Activated CD4-positive, alpha-beta T cell treated with anti-CD3 and anti-CD28 coated beads, Interleukin-2, amount 50 U/mL, for 24 hours (primary cell): ENCODE measurements around the gene COPS7A.

Source experiments
- DNase-seq, 2 donors: peaks; one replicate each; pipeline ENCODE4 v3.0.0-alpha.2; 2020; ENCODE audit warnings: low read depth in 1 of 2, low spot score in 1 of 2

Gene COPS7A, protein sequence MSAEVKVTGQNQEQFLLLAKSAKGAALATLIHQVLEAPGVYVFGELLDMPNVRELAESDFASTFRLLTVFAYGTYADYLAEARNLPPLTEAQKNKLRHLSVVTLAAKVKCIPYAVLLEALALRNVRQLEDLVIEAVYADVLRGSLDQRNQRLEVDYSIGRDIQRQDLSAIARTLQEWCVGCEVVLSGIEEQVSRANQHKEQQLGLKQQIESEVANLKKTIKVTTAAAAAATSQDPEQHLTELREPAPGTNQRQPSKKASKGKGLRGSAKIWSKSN

DNA sequence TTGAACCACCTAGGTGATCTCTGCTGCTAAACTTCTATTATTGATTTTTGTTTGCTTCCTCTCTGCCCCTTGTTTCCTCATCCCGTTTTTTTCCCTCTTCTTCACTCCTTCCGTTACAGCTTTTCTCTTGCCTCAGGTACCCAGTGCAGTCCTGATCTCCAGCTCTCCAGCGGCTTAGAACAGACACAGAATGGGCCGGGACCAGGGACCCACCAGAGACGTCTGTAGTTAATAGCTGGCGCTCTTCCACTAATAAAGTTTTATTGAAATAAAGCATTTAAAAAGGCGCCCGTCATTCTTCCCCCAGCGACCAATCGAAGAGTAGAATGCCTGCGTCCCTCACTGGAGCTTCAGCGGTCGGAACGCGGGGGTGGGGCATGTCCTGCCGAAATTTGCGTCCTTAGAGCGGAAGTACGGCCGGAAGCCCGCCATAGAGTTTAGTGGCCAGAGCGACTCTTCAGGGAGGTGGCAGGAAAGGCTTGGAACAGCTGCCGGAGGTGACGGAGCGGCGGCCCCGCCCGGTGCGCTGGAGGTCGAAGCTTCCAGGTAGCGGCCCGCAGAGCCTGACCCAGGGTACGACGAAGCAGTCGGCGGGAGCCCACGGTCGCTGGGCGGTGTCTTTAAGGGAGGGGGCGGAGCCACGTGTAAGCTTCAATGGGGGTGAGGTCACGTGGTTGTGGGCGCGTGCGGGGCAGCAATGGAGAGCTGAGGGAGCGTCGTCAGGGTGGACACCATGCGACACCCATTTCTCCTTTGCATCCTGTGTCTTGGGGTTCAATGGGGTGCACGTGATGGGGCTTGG lies at the start of gene COPS7A:
Gene COPS7A (plus strand): TSS at position 440 of the 802 bp plus-strand sequence. CDS start 611 bp downstream, outside the sequence.
- peak; percentile 82 to 96 for DNase-seq

DNA sequence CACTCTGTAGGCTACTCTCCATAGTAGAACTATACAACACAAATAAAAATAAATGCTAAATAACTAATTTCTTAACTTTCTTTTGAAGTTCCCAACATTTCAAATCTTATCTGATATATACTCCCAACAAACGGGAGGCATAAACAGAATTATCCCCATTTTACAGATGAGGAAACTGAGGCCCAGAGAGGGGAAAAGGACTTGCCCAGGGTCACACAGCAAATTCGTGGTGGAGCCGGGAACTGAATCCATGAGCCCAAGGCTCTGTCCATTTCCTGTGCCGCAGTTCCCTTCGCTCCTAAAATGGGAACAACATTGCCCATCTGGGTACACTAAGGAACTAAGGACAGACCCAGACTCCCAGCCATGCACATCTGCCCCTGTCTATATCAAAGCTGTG lies 46.9 kb upstream of the COPS7A start:
- DNase-seq, result no peak

GRCh38 chr12:6684609-6685008 lies 39.2 kb upstream of the COPS7A start:
- peak in 1 of 2 donors; percentile 40 for DNase-seq

DNA sequence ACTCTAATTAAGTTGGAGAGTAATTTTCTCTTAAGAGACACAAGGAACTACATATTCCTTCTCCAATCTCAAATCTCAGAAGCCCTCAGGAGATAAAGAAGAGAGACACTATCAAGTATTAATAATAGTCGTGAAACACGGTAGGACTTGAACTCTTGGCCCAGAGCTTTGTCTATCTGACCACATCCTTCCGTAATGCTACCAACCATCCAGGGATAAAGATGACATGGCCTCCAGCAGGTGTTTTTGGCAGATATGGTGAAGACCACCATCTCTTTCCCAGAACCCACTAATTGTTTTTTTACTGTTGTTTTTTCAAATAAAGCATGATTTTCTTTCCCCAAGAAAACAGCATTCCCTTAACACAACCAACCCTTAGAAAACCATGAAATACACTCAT lies 38.0 kb upstream of the COPS7A start:
- no peak for DNase-seq

- peak; percentile 20 to 80 for DNase-seq
Measured at GRCh38 chr12:6688543-6688998, 35.3 kb upstream of the COPS7A start.

- peak; percentile 81 to 96 for DNase-seq
Measured at GRCh38 chr12:6688999-6689882, 34.6 kb upstream of the COPS7A start, which contains the start of gene ZNF384. Gene ZNF384, minus strand, starts transcription at chr12:6689375. Its CDS starts 9,855 bp downstream, at chr12:6679520.

- no peak for DNase-seq
Measured at GRCh38 chr12:6691473-6691872, 32.4 kb upstream of the COPS7A start.

DNA sequence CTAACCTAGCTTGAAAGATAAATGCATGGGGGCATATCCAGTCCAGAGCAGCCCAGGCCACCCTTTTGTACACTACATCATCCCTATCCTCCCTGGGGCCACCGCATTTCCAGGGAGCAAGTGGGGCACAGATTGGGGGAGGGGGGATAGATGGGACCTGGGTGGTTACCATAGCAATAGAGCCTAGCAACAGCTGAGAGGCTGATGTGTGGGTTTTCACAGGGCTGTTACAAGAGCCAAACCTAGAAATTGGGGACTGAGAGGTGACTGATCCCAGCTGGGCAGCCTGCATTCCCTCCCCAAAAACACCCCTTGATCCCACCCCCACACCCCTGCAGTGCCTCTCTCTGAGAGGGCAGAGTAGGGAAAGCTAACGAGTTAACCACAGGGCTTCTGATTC lies 31.0 kb upstream of the COPS7A start:
- DNase-seq, result no peak

DNA sequence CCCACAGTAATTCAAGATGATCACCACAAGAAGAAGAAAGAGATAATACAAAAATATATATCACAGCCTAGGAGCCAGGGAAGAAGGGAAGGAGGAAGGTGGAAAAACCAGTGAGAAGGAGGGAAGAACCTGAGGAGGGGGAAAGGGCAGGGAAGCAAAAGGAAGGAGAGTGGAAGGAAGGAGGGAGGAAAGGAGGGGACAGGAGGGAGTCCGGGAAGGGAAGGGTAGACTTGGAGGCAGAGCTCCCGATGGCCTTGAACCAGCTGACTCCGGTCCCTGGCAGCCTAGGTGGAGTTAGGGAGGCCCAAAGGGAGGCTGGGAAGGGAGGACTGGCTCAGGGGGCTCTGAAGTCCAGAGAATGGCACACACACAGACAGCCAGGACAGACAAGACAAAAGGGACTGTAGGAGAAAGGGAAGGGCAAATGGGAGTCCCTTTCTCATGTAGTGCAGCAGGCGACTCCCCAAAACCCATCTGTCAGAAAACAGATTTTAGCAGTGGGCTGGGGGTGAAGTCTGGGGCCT lies 30.0 kb upstream of the COPS7A start:
- no peak for DNase-seq

- DNase-seq, result no peak
Measured at GRCh38 chr12:6694701-6695100, 29.1 kb upstream of the COPS7A start.

- no peak for DNase-seq
Measured at GRCh38 chr12:6695313-6696045, 28.4 kb upstream of the COPS7A start.

- no peak for DNase-seq
Measured at GRCh38 chr12:6696690-6697583, 26.9 kb upstream of the COPS7A start.

DNA sequence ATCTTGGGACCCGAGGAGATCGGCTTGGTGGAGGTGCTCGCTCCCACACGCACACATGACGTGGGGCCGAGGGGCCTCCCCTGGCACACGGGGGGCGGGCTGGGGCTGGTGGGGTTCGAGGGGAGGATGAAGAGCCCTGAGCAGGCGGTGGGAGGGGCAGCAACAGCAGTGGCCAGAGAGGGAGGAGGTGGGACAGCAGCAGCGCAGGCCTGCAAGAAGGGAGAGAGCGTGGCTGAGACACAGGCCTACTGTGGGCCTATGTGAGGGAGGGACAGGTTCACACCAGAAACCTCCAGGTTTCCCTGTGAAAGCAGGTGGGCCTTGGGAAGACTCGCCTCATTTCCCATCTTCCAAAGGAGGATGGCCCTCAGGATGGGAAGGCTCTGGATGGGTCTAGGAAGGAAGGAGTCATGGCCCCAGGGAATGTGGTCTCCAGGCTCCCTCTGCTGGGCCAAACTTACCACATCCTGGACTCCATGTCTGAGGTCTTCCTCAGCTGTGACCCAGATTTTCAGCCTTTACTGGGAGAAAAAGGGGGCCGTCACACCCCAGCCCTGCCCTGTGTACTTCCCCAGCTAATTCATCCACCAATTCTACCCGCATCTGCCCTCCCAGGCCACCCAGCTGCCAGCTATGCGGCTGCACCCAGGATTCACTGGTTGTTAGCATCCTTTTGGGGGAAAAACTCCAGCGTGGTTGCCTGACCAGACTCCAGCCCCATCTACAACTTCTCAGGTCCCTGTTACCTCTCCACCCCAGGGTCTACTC lies 26.1 kb upstream of the COPS7A start:
- no peak for DNase-seq

DNA sequence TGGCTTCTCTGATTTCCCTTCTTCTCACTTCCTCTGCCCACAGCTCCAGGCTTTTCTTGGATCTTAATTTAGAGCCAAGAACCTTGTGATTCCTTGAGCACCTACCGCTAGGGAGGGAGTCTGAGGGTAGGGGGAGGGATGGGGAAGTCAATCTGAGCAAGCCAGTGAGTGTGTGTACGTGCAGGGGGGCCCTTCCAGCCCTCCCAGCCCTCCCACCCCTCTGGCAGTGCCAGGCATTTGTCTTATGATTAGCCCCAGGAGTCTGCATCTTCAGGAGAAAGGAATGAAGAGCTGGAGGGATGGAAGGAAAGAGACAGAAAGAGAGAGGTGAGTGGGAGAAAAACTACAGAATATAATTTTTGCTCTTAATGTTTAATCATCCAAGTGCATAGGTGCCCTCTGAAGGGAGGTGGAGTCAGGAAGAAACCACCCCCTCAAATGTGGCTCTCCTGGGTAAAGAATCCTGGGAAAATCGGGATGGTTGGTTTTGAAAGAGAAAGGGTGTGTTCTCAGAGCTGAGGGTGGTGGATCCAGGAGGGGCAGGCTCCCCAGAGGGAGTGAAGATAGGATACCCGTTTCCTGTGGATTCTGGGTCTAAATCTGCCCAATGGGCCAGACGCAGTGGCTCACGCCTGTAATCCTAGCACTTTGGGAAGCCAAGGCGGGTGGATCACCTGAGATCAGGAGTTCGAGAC lies 25.3 kb upstream of the COPS7A start:
- no peak for DNase-seq

GRCh38 chr12:6699259-6699988 lies 24.4 kb upstream of the COPS7A start:
- DNase-seq, result no peak

DNA sequence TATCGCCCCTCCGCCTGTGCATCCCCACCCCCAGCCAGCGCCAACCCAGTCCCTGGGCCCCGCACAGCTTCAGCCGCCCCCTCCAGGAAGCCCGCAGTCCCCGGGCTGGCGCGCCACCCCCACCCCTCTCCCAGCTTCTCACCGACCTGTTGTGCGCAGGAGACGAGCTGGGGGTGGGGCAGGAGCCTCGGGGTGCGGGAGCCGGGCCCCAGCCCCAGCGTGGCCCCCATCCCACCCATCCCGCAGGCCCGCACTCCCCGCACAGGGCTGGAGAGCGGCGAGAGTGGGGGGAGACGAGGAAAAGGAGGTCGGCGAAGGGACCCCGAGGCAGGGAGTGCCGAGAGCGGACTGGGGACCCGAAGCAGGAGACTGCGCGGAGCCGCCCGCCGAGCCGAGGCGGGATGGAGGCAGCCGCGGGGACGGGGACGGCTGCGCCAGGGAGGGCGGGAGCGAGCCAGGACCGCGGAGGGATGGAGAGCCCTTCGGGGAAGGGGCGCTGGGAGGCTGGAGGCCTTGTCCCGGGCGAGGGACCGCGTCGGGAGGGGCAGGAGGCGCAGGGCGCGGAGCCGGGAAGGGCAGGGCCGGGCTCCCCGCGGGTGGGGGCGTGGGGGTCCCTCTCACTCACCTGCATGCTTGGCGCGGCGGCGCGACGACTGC lies 23.7 kb upstream of the COPS7A start:
- no peak for DNase-seq

DNA sequence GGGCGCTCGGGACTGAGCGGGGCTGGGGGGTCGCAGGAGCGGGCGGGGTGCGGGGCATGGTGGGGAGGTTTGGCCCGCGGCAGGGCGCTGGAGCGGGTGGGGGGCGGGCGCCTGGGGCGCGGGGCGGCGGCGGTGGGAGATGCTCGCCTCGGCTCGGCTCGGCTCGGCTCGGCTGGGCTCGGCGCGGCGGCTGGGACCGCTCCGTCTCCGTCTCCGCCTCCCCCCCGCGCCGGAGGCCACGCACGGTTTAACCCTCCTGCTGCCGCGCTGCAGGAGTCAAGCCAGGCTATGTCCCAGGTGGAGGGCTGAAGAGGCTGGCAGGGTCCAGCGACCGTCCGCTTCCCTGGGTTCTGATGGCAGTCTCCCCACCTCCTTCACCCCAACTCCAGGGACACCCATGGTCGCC lies 23.2 kb upstream of the COPS7A start, which contains the start of gene PIANP:
Gene PIANP (minus strand): TSS at position 170 of the 406 bp plus-strand sequence. CDS start 2,754 bp downstream, outside the sequence.
- peak; percentile 21 to 29 for DNase-seq
